ENCODE measurements around the gene ARID5B. TPM values are rescaled to one million over a fixed set of nuclear protein-coding genes. Genes with fewer than 3 reads are reported as not detected.
A peak's percentile ranks its signal among the peaks of the same experiment; 100 is the strongest.

ARID5B gene
- total RNA-seq, 2 experiments from 2014 or later, result 86.3 to 87.1 TPM

DNA sequence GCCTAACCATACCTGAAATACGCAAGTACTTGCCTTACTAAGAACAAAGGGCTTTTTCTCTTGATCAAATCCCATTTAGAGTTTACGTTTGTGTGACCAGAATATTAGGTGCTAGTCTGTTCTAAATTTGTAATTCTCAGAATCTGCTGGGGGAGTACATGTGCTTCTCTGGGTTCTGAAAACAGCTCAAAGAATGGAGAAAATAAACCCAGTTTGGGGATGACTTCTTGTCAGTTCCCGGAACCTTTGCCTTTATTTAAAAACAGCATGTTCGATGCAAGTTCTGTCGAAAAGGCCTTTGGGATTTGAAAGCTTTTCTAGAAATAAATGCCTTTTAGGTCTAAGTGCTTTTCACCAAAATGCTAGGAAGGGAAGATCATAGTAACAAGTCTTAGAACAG is 147.0 kb downstream of the ARID5B start:
- Mint-ChIP-seq H3K27me3 (ENCODE audit: low read depth) (no peaks in the 10 kb centered on the region), H3K4me1 (ENCODE audit: low read depth) (peaks cover 87% of the 10 kb centered on the region), H3K4me3 (peak overlapping the region; percentile 94), H3K27ac (peak overlapping the region; percentile 100), H3K36me3 (ENCODE audit: low read depth) (peaks cover 77% of the 10 kb centered on the region), H3K9me3 (no peaks in the 10 kb centered on the region)
- CTCF ChIA-PET, result interaction anchor here (0.9 to 3.4 kb wide), 8 partner anchors 9 to 197 kb away, joined by 3 to 37 read pairs (median 7); no protein-coding TSS in a partner anchor
- DNase-seq, result no peak
- intact Hi-C loops (cut with micrococcal nuclease), result loop anchor here (1.0 to 10.0 kb wide), 7 partner anchors 28 to 1219 kb away; partner anchors contain the start of gene NRBF2

DNA sequence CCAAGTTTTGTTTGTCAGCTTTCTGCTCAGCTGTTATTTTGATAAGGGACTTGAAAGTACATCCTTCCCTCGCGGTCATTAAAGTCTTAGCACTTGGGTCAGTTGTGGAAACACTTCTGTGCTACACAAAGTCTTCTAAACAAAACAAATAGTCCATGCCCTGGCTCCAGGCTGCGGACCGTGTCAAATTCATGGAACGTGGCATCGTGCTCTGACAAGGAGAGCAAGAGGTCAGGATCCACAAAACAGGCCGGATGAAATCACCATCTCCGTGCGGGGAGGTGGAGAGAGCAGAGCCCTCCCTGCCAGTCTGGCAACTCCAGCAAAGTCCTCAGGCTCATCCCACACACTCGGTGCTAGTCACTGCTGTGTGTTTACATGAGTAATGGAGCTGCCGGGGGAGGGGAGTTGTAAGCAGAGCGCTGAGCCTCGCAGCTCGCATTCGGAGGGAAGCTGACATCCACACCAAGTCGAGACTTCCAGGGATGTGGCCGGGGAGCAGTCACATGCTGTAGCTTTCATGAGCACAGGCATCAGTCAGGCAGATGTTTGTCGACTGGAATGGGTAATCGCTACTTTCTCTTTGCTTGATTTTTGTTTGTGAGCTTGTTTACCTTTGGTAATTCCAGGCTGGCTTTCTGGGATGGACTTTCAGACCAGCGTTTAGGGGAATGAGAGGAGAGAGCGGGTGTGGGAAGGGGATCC is 147.6 kb downstream of the ARID5B start:
- H3K4me1 Mint-ChIP-seq (ENCODE audit: low read depth), result peaks cover 87% of the 10 kb centered on the region
- no peaks in the 10 kb centered on the region for H3K9me3 Mint-ChIP-seq
- CTCF ChIA-PET, result interaction anchor here (0.6 to 3.4 kb wide), 16 partner anchors 10 to 197 kb away, joined by 3 to 37 read pairs (median 4); partner anchors contain the start of gene ARID5B
- peak overlapping the region; percentile 100 for H3K27ac Mint-ChIP-seq
- peak; percentile 84 for DNase-seq
- H3K36me3 Mint-ChIP-seq (ENCODE audit: low read depth), result peaks cover 79% of the 10 kb centered on the region
- peak overlapping the region; percentile 94 for H3K4me3 Mint-ChIP-seq
- intact Hi-C loops (cut with micrococcal nuclease), result loop anchor here (1.0 to 10.0 kb wide), 7 partner anchors 29 to 1218 kb away; partner anchors contain the start of gene NRBF2
- H3K27me3 Mint-ChIP-seq (ENCODE audit: low read depth), result no peaks in the 10 kb centered on the region

DNA sequence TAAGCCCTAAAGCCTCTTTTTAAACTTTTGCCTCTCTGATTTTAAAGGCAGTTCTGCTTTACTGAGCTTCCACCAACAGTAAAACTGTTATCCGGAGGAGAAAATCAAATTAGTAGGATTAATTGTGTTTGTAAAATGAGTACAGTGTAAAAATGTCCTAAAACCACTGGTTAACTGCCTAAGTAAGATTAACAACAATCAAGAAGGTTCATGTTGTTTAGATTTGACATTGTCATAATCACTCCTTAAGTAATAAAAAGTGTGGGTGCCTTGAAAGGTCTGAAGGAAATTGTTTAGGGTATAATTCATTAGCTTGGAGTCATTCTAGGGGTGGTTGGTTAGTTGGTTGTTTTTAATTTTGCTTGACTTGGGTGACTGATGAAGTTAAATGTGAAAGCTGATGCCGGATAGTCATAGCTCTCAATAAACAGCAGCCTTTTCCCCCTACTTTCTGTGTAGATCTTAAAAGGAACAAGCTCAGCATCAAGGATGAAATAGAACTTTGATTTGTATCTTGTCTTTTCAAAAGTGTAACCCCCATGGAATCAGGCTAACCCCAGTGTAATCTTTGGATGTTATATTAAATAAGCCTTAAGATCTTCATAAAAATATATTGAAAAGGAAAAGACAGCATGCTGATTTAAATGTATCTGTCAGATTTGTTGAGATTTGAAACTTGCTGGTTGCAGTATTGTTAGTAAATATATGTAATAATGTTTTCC is 148.3 kb downstream of the ARID5B start:
- Mint-ChIP-seq H3K9me3 (no peaks in the 10 kb centered on the region), H3K27ac (peak overlapping the region; percentile 100)

DNA sequence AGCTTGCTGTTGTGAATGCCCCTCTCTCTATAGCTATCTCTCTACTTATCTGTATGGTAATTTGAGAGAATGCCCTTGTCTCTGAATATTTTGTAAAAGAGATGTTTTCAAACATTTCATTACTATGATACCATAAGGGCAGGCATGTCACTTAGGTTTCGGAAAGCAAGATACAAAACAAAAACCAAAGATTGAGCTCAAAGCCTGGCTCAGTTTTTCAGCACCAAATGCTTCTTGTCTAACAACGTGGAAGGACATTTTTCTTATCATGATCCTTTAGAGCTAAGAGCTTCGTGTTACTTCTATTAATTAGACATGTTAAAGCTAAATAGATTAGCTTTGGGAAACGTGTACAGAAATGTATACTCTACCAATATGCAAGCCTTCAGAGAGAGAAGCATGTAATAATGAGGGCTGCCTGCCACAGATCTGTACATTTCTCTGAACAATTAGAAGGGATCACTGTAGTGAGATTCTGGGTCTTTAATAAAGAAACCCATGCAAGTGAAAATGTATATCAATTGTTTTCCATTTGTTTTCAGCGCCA is 148.9 kb downstream of the ARID5B start:
- H3K27me3 Mint-ChIP-seq (ENCODE audit: low read depth), result no peaks in the 10 kb centered on the region
- intact Hi-C loops (cut with micrococcal nuclease), result no loop called here

More for the DNA sequence above, 148.3 kb downstream of the ARID5B start:
- peak overlapping the region; percentile 94 for H3K4me3 Mint-ChIP-seq
- CTCF ChIA-PET, result interaction anchor here (0.6 to 3.4 kb wide), 15 partner anchors 11 to 196 kb away, joined by 3 to 37 read pairs (median 5); partner anchors contain the start of gene ARID5B
- peaks cover 79% of the 10 kb centered on the region for H3K36me3 Mint-ChIP-seq (ENCODE audit: low read depth)
- no peaks in the 10 kb centered on the region for H3K27me3 Mint-ChIP-seq (ENCODE audit: low read depth)
- peaks cover 87% of the 10 kb centered on the region for H3K4me1 Mint-ChIP-seq (ENCODE audit: low read depth)
- DNase-seq, result no peak
- intact Hi-C loops (cut with micrococcal nuclease), result loop anchor here (5.0 to 10.0 kb wide), 3 partner anchors 303 to 1218 kb away; partner anchors contain the start of gene NRBF2

DNA sequence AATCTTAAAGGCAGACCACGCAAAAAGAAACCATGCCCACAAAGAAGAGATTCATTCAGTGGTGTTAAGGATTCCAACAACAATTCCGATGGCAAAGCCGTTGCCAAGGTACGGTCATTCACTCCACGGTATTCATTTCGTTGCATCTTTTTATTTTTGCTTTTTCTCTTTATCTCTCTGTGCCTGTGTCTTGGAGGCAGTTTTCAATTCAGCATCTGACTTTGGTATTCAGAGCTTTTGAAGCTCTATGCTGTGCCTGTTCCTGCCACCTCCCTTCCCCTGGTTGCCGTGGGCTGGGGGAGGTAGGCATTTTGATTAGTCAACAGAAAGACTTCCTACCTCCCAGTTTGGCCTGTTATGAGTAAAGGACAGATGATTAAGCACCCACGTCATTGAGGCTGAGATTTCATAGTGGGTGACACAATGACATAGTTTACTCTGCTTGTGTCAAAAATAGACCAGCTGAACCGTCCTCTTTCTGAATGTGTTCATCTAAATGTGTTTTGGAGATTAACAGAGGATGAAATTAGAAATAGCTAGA is 149.5 kb downstream of the ARID5B start:
- CTCF ChIA-PET, result interaction anchor here (0.6 to 3.4 kb wide), 9 partner anchors 12 to 154 kb away, joined by 3 to 37 read pairs (median 8); partner anchors contain the start of gene ARID5B
- peaks cover 87% of the 10 kb centered on the region for H3K4me1 Mint-ChIP-seq (ENCODE audit: low read depth)
- no peaks in the 10 kb centered on the region for H3K27me3 Mint-ChIP-seq (ENCODE audit: low read depth)
- intact Hi-C loops (cut with micrococcal nuclease), result loop anchor here (1.0 kb wide), 10 partner anchors 11 to 765 kb away; partner anchors contain the start of gene EGR2
- DNase-seq, result peak; percentile 91
- peak overlapping the region; percentile 94 for H3K4me3 Mint-ChIP-seq
- peak overlapping the region; percentile 100 for H3K27ac Mint-ChIP-seq
- no peaks in the 10 kb centered on the region for H3K9me3 Mint-ChIP-seq
- H3K36me3 Mint-ChIP-seq (ENCODE audit: low read depth), result peaks cover 80% of the 10 kb centered on the region

More for the DNA sequence above, 148.9 kb downstream of the ARID5B start:
- CTCF ChIA-PET, result interaction anchor here (0.7 to 3.4 kb wide), 12 partner anchors 11 to 195 kb away, joined by 3 to 37 read pairs (median 6); partner anchors contain the start of gene ARID5B
- Mint-ChIP-seq H3K4me3 (peak overlapping the region; percentile 94), H3K27ac (peak overlapping the region; percentile 100), H3K36me3 (ENCODE audit: low read depth) (peaks cover 80% of the 10 kb centered on the region), H3K9me3 (no peaks in the 10 kb centered on the region), H3K4me1 (ENCODE audit: low read depth) (peaks cover 87% of the 10 kb centered on the region)
- DNase-seq, result no peak

DNA sequence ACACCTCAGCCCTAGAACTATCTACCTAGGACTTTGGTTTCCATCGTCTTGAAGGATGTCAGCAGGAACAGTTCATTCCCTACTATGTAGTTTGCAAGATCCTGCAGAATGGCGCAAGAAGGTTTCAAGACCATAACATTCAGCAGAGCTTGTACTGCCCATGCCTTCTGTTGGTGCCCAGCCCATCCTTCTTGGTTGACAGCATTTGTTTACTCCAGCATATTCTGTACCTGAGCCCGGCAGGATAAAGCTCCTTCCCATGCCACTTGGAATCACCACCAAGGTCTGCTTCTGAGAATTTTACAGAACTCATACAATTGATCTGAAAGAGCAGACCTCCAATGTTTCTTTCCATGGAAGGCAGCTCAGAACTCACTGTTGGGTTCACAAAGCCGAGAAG is 150.8 kb downstream of the ARID5B start:
- H3K4me1 Mint-ChIP-seq (ENCODE audit: low read depth), result peaks cover 87% of the 10 kb centered on the region
- H3K27ac Mint-ChIP-seq, result peak overlapping the region; percentile 100
- H3K4me3 Mint-ChIP-seq, result peak overlapping the region; percentile 94
- no peaks in the 10 kb centered on the region for H3K27me3 Mint-ChIP-seq (ENCODE audit: low read depth)
- intact Hi-C loops (cut with micrococcal nuclease), result no loop called here
- peaks cover 93% of the 10 kb centered on the region for H3K36me3 Mint-ChIP-seq (ENCODE audit: low read depth)
- DNase-seq, result no peak
- CTCF ChIA-PET, result interaction anchor here (0.6 to 3.4 kb wide), 3 partner anchors 109 to 193 kb away, joined by 3 to 16 read pairs (median 6); no protein-coding TSS in a partner anchor
- H3K9me3 Mint-ChIP-seq, result no peaks in the 10 kb centered on the region

DNA sequence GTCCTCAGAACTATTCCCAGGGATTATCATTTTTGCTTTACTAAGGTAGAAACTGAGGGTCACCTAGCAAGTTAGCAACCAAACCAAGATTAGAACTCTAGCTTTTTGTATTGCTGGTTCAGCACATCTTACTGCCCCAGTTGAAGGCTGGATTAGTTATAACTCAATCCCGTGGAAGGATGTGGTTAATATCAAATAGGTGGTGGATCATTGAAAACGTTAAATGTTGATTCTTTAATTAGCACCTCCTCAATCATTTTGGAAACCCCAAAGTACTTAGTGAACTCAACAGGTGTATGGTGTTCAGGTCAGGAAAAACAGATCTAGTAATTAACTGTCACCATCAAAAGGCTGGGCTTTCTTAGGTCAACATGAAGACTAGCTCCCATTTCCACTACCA is 152.4 kb downstream of the ARID5B start:
- no peak for DNase-seq
- CTCF ChIA-PET, result interaction anchor here (0.6 to 3.4 kb wide), 6 partner anchors 13 to 991 kb away, joined by 3 to 18 read pairs (median 6); no protein-coding TSS in a partner anchor
- H3K27me3 Mint-ChIP-seq (ENCODE audit: low read depth), result no peaks in the 10 kb centered on the region
- peaks cover 85% of the 10 kb centered on the region for H3K4me1 Mint-ChIP-seq (ENCODE audit: low read depth)
- no peaks in the 10 kb centered on the region for H3K9me3 Mint-ChIP-seq
- peak overlapping the region; percentile 100 for H3K27ac Mint-ChIP-seq
- H3K36me3 Mint-ChIP-seq (ENCODE audit: low read depth), result peaks cover 99% of the 10 kb centered on the region
- intact Hi-C loops (cut with micrococcal nuclease), result no loop called here
- H3K4me3 Mint-ChIP-seq, result peak overlapping the region; percentile 94

DNA sequence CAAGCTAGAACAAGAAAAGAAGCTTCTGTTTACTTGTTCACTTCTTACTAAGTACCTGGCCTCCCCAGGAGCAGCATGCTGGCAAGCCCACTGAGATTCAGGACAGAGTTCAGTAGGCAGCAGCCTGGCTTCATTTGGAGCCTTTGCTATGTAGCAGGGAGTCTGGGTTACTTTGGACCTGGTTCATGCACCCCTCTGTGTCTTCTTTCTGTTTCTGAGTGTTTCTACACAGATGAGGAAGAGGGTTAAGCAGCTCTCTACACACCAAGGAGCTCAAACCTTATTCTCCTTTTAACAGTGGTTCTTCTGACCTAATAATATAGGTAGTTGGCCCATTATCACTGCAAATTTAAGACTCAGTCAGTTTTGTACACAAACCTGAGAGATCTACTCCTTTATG is 152.9 kb downstream of the ARID5B start:
- Mint-ChIP-seq H3K27me3 (ENCODE audit: low read depth) (no peaks in the 10 kb centered on the region), H3K9me3 (no peaks in the 10 kb centered on the region), H3K27ac (peak overlapping the region; percentile 100), H3K4me3 (peak overlapping the region; percentile 94), H3K36me3 (ENCODE audit: low read depth) (peaks cover 99% of the 10 kb centered on the region), H3K4me1 (ENCODE audit: low read depth) (peaks cover 85% of the 10 kb centered on the region)
- CTCF ChIA-PET, result interaction anchor here (0.6 to 3.4 kb wide), 7 partner anchors 13 to 990 kb away, joined by 3 to 18 read pairs (median 5); no protein-coding TSS in a partner anchor
- intact Hi-C loops (cut with micrococcal nuclease), result no loop called here
- peak; percentile 37 for DNase-seq

DNA sequence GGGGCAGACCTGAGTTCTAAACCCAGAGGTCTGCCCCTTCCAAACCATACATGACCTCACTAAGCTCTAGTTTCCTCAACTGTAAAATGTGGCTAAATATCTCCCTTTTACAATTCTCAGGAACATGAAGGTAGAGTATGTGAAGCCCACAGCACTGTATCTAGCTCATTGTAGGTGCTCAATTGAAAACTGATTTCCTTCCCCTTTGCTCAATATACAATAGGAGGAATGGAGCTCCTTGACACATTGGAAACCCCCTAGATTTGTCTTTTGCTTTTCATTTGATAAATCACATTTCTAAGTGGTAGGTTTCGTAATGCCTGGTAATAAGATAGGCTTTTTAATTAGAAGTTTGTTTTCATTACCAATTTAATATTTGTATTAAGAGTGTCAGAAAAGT is 153.3 kb downstream of the ARID5B start:
- CTCF ChIA-PET, result interaction anchor here (0.6 to 3.4 kb wide), 6 partner anchors 13 to 990 kb away, joined by 3 to 18 read pairs (median 6); no protein-coding TSS in a partner anchor
- peaks cover 87% of the 10 kb centered on the region for H3K4me1 Mint-ChIP-seq (ENCODE audit: low read depth)
- peak overlapping the region; percentile 94 for H3K4me3 Mint-ChIP-seq
- no peak for DNase-seq
- intact Hi-C loops (cut with micrococcal nuclease), result no loop called here
- no peaks in the 10 kb centered on the region for H3K27me3 Mint-ChIP-seq (ENCODE audit: low read depth)
- peaks cover 100% of the 10 kb centered on the region for H3K36me3 Mint-ChIP-seq (ENCODE audit: low read depth)
- H3K9me3 Mint-ChIP-seq, result no peaks in the 10 kb centered on the region
- H3K27ac Mint-ChIP-seq, result peak overlapping the region; percentile 100

DNA sequence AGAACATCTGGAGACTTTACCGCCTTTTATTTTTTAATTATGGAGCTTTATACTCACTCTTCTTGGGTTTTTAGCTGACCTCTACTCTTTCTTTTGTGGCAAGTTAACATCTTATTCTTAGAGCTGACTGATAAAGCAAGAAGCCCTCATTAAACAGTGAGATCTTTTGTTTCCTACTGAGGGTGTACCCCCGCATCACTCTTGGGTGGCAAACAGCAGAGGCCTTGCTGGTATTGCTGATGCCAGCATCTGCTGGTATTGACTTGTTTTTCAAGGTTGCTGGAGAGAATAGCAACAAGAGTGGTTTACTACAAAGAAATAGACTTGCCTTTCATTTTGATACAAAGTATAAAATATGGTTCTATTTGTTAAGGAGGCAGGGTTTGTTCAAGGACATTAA is 154.7 kb downstream of the ARID5B start:
- Mint-ChIP-seq H3K27me3 (ENCODE audit: low read depth) (no peaks in the 10 kb centered on the region), H3K9me3 (no peaks in the 10 kb centered on the region), H3K4me1 (ENCODE audit: low read depth) (peaks cover 95% of the 10 kb centered on the region), H3K36me3 (ENCODE audit: low read depth) (peaks cover 98% of the 10 kb centered on the region), H3K4me3 (peak overlapping the region; percentile 94), H3K27ac (peak overlapping the region; percentile 100)
- intact Hi-C loops (cut with micrococcal nuclease), result no loop called here
- no peak for DNase-seq
- CTCF ChIA-PET, result interaction anchor here (0.7 to 2.6 kb wide), 3 partner anchors 16 to 69 kb away, joined by 3 to 7 read pairs (median 4); no protein-coding TSS in a partner anchor

DNA sequence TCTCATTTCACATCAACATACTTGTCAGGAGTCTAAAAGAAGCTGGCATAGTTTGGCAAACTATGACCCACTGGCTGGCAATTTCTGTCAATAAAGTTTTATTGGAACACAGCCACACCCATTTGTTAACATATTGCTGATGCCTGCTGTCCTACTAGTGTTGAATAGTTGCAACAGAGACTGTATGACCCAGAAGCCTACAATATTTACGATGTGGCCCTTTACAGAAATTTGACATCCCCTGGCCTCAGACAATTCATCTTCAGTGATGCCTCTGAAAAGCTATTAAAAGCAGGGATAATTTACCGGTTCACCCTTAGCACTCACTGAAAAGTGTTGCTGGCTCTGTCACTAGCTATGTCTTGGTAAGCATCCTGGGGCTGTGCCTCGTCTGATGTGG is 155.2 kb downstream of the ARID5B start:
- Mint-ChIP-seq H3K36me3 (ENCODE audit: low read depth) (peaks cover 98% of the 10 kb centered on the region), H3K9me3 (no peaks in the 10 kb centered on the region), H3K27me3 (ENCODE audit: low read depth) (no peaks in the 10 kb centered on the region), H3K4me1 (ENCODE audit: low read depth) (peaks cover 96% of the 10 kb centered on the region), H3K4me3 (peak overlapping the region; percentile 25), H3K27ac (peak overlapping the region; percentile 100)
- CTCF ChIA-PET, result interaction anchor here (0.6 to 2.6 kb wide), 4 partner anchors 17 to 160 kb away, joined by 3 to 7 read pairs (median 4); no protein-coding TSS in a partner anchor
- intact Hi-C loops (cut with micrococcal nuclease), result no loop called here
- DNase-seq, result no peak

All from activated naive CD4-positive, alpha-beta T cell treated with anti-CD3 and anti-CD28 coated beads for 36 hours (primary cell).